GM13977 (cell line): ENCODE data around the gene EXOC4.

Experiments used
- DNase-seq: peaks from one replicate; pipeline ENCODE4 v3.0.0; 2012; ENCODE audit warnings: low spot score
- in situ Hi-C: fragments of 300-500 bp; cut with MboI; formaldehyde crosslinking; loops from one replicate; pipeline ENCODE4 v1.12.0; 2022; ENCODE audit warnings: low sequenced_read_pairs, low pct_unique_long_range_greater_than_20kb, mixed read lengths, inconsistent platforms; ENCODE audit not compliant: unreplicated experiment
- TF ChIP-seq, protein P1 (sequence below): IDR thresholded peaks from 2 replicates; pipeline ENCODE4 v1.5.1; 2012; ENCODE audit warnings: mild to moderate bottlenecking, control low read depth; ENCODE audit not compliant: insufficient read depth; ENCODE audit errors: extremely low read depth, missing control alignments

EXOC4 gene

DNA sequence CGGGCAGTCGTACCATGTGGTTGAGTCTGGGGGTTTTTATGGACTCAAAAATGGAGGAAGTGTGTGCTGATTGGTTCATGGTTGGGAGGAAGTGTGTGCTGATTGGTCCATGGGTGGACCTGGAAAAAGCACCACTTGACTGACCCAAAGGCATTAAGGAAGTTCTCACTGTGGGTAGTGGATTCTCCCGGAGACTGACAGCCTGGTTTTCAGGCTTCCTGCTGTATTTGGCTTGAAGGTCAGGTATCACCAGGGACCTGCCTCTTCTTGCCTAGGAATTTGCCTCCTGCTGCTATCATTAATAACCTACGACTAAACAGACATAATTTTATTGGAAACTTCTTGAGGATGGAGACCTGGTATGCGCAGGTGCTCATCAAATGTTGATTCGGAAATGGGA lies 605.4 kb downstream of the EXOC4 start:
- DNase-seq: no peak
- in situ Hi-C loops: no loop called here
- TF ChIP-seq, protein P1, sequence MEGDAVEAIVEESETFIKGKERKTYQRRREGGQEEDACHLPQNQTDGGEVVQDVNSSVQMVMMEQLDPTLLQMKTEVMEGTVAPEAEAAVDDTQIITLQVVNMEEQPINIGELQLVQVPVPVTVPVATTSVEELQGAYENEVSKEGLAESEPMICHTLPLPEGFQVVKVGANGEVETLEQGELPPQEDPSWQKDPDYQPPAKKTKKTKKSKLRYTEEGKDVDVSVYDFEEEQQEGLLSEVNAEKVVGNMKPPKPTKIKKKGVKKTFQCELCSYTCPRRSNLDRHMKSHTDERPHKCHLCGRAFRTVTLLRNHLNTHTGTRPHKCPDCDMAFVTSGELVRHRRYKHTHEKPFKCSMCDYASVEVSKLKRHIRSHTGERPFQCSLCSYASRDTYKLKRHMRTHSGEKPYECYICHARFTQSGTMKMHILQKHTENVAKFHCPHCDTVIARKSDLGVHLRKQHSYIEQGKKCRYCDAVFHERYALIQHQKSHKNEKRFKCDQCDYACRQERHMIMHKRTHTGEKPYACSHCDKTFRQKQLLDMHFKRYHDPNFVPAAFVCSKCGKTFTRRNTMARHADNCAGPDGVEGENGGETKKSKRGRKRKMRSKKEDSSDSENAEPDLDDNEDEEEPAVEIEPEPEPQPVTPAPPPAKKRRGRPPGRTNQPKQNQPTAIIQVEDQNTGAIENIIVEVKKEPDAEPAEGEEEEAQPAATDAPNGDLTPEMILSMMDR: no peak

DNA sequence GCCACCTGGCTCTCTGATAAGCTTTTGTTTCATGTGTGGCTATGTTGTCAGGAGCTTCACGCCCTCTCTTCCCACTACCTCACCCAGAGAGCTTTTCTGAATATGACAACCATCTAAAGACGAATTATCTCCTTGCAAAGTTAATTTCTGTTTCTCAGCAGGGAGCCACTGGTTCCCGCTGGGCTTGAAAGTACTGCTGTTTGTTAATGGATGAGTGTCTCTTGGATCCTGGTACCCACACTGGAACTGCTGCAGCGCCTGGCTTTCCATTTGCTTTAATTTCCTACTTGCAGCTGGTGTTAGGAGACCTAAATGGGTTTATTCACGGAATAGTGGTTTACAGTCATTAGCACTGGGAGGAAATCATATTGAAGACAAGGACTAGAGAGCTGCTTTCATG lies 606.4 kb downstream of the EXOC4 start:
- TF ChIP-seq, protein P1: no peak
- DNase-seq: no peak
- in situ Hi-C loops: no loop called here

DNA sequence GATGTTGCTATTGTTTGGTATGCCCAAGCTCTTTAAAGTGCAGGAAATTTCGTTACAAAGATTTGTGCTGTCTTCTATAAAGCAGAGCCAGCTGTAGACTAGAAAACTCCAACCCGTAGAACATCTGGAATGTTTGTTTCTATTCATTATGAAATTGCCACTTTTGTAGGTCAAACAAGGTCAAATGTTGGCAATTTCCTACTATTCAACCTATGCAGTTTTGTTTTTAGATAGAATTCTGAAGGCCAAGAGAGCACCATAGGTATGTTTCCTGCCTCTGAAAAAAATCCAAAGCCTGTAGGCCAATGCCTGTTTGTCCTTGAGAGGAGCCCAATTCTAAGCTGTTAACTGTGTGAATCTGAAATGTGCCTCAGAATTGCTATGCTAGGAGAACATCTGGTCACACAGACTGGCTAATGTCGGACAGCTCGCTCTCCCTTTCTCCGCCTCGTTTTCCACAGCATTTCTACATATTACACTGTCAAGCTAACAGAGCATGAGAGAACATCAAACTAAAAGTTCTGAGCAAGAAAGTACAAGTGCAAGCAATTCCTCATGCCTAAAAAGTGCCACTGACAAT lies 607.1 kb downstream of the EXOC4 start:
- in situ Hi-C loops: no loop called here
- TF ChIP-seq, protein P1: no peak
- DNase-seq: no peak

DNA sequence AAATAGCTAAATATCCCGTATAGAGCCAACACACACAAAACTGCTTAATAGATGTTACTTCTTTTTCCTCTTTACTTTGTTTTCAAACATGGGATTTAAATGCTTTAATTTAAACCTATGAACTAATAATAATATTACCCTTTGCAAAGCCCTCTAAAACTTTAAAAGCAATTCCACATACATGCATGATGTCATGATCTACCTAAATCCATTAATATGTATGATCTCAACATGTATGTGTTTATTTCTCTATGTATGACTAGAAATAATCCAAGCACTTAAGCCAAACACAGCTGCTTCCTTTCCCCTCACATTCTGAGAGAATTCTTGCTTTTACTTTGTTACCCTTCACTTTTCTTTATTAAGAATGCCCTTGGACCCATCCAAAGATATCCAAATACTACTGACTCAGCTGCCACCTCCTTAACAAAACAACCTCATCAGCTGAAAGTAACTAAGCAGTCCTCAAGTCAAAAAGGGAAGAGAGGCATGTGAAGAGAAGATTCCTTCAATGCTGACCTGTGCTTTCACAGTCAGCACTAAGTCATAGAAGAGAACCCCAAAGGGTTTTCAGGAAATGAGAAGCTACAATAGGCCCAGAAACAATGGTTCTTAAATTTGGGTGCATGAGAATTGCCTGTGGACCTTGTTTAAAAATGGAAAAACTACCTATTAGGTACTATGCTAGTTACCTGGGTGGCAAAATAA lies 607.9 kb downstream of the EXOC4 start:
- in situ Hi-C loops: no loop called here
- no peak for DNase-seq
- TF ChIP-seq, protein P1: no peak

DNA sequence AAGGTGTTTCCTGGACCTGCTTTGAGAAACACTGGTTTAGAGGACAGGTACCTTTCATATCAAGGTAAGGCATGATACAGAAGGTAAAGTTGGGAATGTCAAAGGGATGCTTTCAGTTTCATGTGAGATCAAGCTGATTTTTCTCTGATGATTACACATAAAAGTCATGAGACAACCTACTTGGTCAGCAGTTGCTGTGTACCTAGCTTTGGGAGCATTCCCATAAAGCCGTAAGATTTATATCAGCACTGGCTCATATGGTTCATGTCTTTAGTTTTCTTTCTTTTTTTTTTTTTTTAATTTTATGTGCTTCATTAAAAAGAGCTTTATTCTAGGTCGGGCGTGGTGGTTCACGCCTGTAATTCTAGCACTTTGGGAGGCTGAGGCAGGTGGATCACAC lies 609.0 kb downstream of the EXOC4 start:
- TF ChIP-seq, protein P1: no peak
- in situ Hi-C loops: no loop called here
- DNase-seq: no peak

DNA sequence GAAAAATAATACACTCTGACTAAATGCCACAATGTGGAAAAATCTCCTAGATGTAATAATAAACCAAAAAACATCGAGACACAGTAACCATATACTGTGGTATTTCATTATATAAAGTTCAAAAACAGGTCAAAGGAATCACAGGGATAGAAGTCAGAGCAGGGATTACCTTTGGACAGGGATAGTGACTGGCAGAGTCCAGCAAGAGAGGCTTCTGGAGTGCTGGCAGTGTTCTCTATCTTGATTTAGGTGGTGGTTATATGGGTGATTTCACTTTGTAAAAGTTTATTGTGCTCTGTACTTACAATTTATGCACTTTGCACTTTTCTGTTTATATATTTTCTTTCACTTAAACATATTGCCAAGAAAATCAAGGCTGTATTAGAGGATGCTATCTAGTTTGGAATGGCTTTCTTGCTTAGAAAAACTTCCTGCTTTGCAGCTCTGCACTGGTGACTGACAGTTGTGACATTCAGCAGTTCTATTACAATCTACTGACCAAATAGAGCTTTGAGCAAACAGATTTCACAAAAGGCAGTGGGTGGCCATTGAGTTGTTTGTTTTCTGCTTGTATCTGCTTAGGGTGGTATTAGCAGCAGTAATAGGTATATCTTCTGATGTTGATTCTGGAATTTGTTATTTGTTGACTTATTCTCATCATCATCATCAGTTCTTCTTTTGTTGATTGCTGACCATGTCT lies 610.6 kb downstream of the EXOC4 start:
- in situ Hi-C loops: no loop called here
- DNase-seq: no peak
- TF ChIP-seq, protein P1: no peak
